ENCODE results near the gene NADK2. TPM values are rescaled to one million over a fixed set of nuclear protein-coding genes. Genes with fewer than 3 reads are reported as not detected.

The NADK2 gene
- total RNA-seq, 1 donor, result 34.7 TPM

- H3K4me3 ChIP-seq (ENCODE audit: insufficient read depth, low read length), result peak overlapping the region; percentile 32
- H3K27ac ChIP-seq (ENCODE audit: low read depth, low read length), result no peak overlapping the region
- H3K79me2 ChIP-seq (ENCODE audit: insufficient read depth, low read length), result no peaks in the 10 kb centered on the region
- peaks cover 21% of the 10 kb centered on the region for H3K4me1 ChIP-seq (ENCODE audit: insufficient read depth, low read length)
- peak overlapping the region; percentile 69 for H3K4me2 ChIP-seq (ENCODE audit: insufficient read depth, low read length)
- DNase-seq (ENCODE audit: insufficient read length, low spot score, missing footprints), result no peak
- no peaks in the 10 kb centered on the region for H3K9me3 ChIP-seq (ENCODE audit: low read depth, low read length)
- H2AFZ ChIP-seq (ENCODE audit: low read length), result no peak overlapping the region
- no peak for TF ChIP-seq CTCF (IDR thresholded peaks at IDR 0.05; ENCODE audit: extremely low read depth, low read depth, low read length)
- no peaks in the 10 kb centered on the region for H4K20me1 ChIP-seq (ENCODE audit: insufficient read depth, low read length)
- H3K27me3 ChIP-seq (ENCODE audit: insufficient read depth, low read length), result no peaks in the 10 kb centered on the region
- H3K36me3 ChIP-seq (ENCODE audit: insufficient read depth, low read length), result no peaks in the 10 kb centered on the region
These were observed 37.5 kb upstream of the NADK2 start for GRCh38 chr5:36279054-36279698.

- Histone ChIP-seq H3K27ac (ENCODE audit: low read depth, low read length) (no peak overlapping the region), H3K4me2 (ENCODE audit: insufficient read depth, low read length) (no peak overlapping the region), H3K36me3 (ENCODE audit: insufficient read depth, low read length) (no peaks in the 10 kb centered on the region), H3K79me2 (ENCODE audit: insufficient read depth, low read length) (no peaks in the 10 kb centered on the region), H3K4me3 (ENCODE audit: insufficient read depth, low read length) (no peak overlapping the region), H3K9me3 (ENCODE audit: low read depth, low read length) (no peaks in the 10 kb centered on the region), H2AFZ (ENCODE audit: low read length) (no peak overlapping the region), H3K27me3 (ENCODE audit: insufficient read depth, low read length) (no peaks in the 10 kb centered on the region), H4K20me1 (ENCODE audit: insufficient read depth, low read length) (no peaks in the 10 kb centered on the region), H3K4me1 (ENCODE audit: insufficient read depth, low read length) (peaks cover 21% of the 10 kb centered on the region)
- DNase-seq (ENCODE audit: insufficient read length, low spot score, missing footprints), result no peak
- TF ChIP-seq CTCF (IDR thresholded peaks at IDR 0.05; ENCODE audit: extremely low read depth, low read depth, low read length), result no peak
These were observed 35.9 kb upstream of the NADK2 start for GRCh38 chr5:36277521-36278176.

- Histone ChIP-seq H3K27ac (ENCODE audit: low read depth, low read length) (no peak overlapping the region), H4K20me1 (ENCODE audit: insufficient read depth, low read length) (no peaks in the 10 kb centered on the region), H2AFZ (ENCODE audit: low read length) (no peak overlapping the region), H3K4me1 (ENCODE audit: insufficient read depth, low read length) (peaks cover 21% of the 10 kb centered on the region), H3K79me2 (ENCODE audit: insufficient read depth, low read length) (no peaks in the 10 kb centered on the region), H3K27me3 (ENCODE audit: insufficient read depth, low read length) (no peaks in the 10 kb centered on the region), H3K4me2 (ENCODE audit: insufficient read depth, low read length) (no peak overlapping the region), H3K9me3 (ENCODE audit: low read depth, low read length) (no peaks in the 10 kb centered on the region), H3K36me3 (ENCODE audit: insufficient read depth, low read length) (no peaks in the 10 kb centered on the region), H3K4me3 (ENCODE audit: insufficient read depth, low read length) (no peak overlapping the region)
- no peak for TF ChIP-seq CTCF (IDR thresholded peaks at IDR 0.05; ENCODE audit: extremely low read depth, low read depth, low read length)
- DNase-seq (ENCODE audit: insufficient read length, low spot score, missing footprints), result no peak
These were observed 35.1 kb upstream of the NADK2 start for GRCh38 chr5:36276864-36277263.

GRCh38 chr5:36273809-36274526 is 32.2 kb upstream of the NADK2 start:
- Histone ChIP-seq H4K20me1 (ENCODE audit: insufficient read depth, low read length) (no peaks in the 10 kb centered on the region), H3K27me3 (ENCODE audit: insufficient read depth, low read length) (no peaks in the 10 kb centered on the region), H3K27ac (ENCODE audit: low read depth, low read length) (no peak overlapping the region), H3K4me3 (ENCODE audit: insufficient read depth, low read length) (no peak overlapping the region), H3K4me1 (ENCODE audit: insufficient read depth, low read length) (peaks cover 12% of the 10 kb centered on the region), H3K36me3 (ENCODE audit: insufficient read depth, low read length) (no peaks in the 10 kb centered on the region), H3K79me2 (ENCODE audit: insufficient read depth, low read length) (no peaks in the 10 kb centered on the region), H3K4me2 (ENCODE audit: insufficient read depth, low read length) (no peak overlapping the region), H2AFZ (ENCODE audit: low read length) (no peak overlapping the region), H3K9me3 (ENCODE audit: low read depth, low read length) (no peaks in the 10 kb centered on the region)
- no peak for TF ChIP-seq CTCF (IDR thresholded peaks at IDR 0.05; ENCODE audit: extremely low read depth, low read depth, low read length)
- DNase-seq (ENCODE audit: insufficient read length, low spot score, missing footprints), result no peak

Measured in osteoblast (primary cell).